Measurements from ENCODE around the gene S100B. TPM values are rescaled to one million over a fixed set of nuclear protein-coding genes. Genes with fewer than 3 reads are reported as not detected.

The S100B gene
- total RNA-seq, 4 donors from 2014 or later: 0.80 to 1.3 (median 0.82) TPM; not detected in 1

DNA sequence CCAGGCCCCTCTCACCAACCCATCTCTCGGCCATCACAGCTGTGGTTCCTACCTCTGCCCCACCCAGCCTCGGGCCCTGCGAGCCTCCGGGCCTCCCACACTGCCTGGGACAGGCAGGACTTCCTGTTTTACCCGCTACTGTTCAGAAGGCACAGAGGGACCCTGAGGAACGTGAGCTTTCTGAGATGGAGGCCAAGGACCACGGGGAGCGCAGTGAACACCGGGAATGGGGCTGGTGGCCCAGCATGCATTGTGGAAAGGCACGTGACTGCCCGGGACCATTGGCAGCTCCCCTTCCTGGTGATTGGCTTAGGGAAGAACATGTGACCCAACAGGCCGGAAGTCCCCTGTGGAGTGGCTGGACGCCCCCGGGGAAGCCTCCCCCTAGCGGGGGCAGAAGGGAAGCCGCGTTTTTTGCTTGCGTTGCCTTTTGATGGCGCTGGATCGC, 7.0 kb downstream of the S100B start:
- in situ Hi-C loops (cut with MboI; ENCODE audit: low sequenced_read_pairs in 4 of 4): no loop called here
- Histone ChIP-seq H3K9me3 (no peaks in the 10 kb centered on the region), H3K27me3 (peaks cover 0 to 5% (median 0%) of the 10 kb centered on the region in 3 donors), H3K27ac (no peak overlapping the region), H3K36me3 (no peaks in the 10 kb centered on the region), H3K4me1 (peaks cover 0 to 6% of the 10 kb centered on the region in 2 donors), H3K4me3 (no peak overlapping the region)
- no peak for DNase-seq
- TF ChIP-seq, protein P1, sequence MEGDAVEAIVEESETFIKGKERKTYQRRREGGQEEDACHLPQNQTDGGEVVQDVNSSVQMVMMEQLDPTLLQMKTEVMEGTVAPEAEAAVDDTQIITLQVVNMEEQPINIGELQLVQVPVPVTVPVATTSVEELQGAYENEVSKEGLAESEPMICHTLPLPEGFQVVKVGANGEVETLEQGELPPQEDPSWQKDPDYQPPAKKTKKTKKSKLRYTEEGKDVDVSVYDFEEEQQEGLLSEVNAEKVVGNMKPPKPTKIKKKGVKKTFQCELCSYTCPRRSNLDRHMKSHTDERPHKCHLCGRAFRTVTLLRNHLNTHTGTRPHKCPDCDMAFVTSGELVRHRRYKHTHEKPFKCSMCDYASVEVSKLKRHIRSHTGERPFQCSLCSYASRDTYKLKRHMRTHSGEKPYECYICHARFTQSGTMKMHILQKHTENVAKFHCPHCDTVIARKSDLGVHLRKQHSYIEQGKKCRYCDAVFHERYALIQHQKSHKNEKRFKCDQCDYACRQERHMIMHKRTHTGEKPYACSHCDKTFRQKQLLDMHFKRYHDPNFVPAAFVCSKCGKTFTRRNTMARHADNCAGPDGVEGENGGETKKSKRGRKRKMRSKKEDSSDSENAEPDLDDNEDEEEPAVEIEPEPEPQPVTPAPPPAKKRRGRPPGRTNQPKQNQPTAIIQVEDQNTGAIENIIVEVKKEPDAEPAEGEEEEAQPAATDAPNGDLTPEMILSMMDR (IDR thresholded peaks at IDR 0.05 in 4 of 5, conservative IDR thresholded peaks at IDR 0.05 in 1 of 5): no peak
- TF ChIP-seq POLR2A (IDR thresholded peaks at IDR 0.05): no peak
- no peak for ATAC-seq
- intact Hi-C loops (cut with DNase I; ENCODE audit: low total_unique reads): no loop called here

DNA sequence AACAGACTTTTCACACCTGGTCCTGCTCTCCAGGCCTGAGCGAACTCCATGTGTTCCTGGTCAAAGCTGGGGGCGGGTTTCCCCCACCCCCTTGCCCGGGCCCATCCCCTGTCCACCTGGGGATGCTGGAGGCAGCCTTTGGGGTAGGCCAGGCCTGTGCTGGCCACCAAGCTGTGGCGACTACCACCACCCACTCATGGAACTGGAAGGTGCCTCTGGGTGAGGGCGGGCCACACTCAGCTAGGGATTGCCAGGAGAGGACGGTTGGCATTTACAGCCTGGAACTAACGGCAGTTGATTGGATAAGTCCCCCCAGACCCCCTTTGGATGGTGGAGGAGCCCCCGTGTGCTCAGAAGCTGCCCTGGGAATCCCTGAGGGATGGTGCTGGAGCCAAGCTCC, 7.9 kb downstream of the S100B start:
- Histone ChIP-seq H3K4me3 (no peak overlapping the region), H3K9me3 (no peaks in the 10 kb centered on the region), H3K27me3 (peaks cover 0 to 5% (median 0%) of the 10 kb centered on the region in 3 donors), H3K36me3 (no peaks in the 10 kb centered on the region), H3K27ac (no peak overlapping the region), H3K4me1 (peaks cover 0 to 6% of the 10 kb centered on the region in 2 donors)
- intact Hi-C loops (cut with DNase I; ENCODE audit: low total_unique reads) (no loop called here), in situ Hi-C loops (cut with MboI; ENCODE audit: low sequenced_read_pairs in 4 of 4) (no loop called here)
- ATAC-seq: no peak
- no peak for DNase-seq
- TF ChIP-seq POLR2A (IDR thresholded peaks at IDR 0.05): no peak
- TF ChIP-seq, protein P1 (IDR thresholded peaks at IDR 0.05 in 4 of 5, conservative IDR thresholded peaks at IDR 0.05 in 1 of 5): no peak

DNA sequence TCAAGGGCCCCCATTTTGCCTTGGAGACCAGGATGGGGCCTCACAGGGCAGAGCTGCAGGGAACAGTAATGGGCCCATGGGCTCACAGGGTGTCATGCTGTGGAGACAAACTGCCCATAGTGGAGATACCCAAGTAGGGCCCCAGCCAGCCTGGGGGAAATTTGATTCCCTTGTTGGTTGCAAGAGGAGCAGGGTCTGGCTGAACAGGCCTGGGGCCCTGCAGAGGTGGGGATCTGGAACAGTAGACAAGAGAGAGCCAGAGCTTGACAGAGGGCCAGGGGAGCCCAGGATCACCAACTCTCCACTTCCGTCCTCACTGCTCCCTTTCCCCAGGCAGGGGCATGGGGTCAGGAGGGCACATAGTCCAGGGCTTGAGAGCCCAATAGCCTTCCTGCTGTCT, 8.7 kb downstream of the S100B start:
- peaks cover 0 to 5% (median 0%) of the 10 kb centered on the region in 3 donors for H3K27me3 ChIP-seq
- in situ Hi-C loops (cut with MboI; ENCODE audit: low sequenced_read_pairs in 4 of 4): no loop called here
- H3K36me3 ChIP-seq: no peaks in the 10 kb centered on the region
- ATAC-seq (no peak), DNase-seq (no peak)
- intact Hi-C loops (cut with DNase I; ENCODE audit: low total_unique reads): no loop called here
- TF ChIP-seq, protein P1 (IDR thresholded peaks at IDR 0.05 in 4 of 5, conservative IDR thresholded peaks at IDR 0.05 in 1 of 5): no peak
- TF ChIP-seq POLR2A (IDR thresholded peaks at IDR 0.05): no peak
- H3K4me3 ChIP-seq: no peak overlapping the region
- peaks cover 0 to 6% of the 10 kb centered on the region in 2 donors for H3K4me1 ChIP-seq
- peaks cover 0 to 3% (median 0%) of the 10 kb centered on the region in 3 donors for H3K9me3 ChIP-seq
- no peak overlapping the region for H3K27ac ChIP-seq

DNA sequence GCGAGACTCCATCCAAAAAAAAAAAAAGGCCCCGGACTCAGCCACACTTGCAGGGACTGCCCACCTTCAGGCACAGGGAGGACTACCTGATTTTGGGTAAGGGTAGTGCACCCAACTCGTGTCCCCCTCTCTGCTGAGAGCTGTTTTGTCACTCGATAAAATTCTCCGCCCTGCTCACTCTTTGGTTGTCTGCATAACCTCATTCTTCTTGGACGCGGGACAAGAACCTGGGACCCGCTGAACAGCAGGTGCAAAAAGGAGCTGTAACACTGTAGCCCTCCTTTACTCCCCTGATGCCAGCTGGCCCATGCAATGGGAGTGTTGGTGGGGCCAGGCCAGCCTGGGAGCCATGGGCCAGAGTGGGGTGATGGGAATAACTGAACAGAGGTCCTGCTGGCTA, 10.6 kb downstream of the S100B start:
- intact Hi-C loops (cut with DNase I; ENCODE audit: low total_unique reads): no loop called here

More for the DNA sequence above, 10.6 kb downstream of the S100B start:
- peaks cover 0 to 5% (median 0%) of the 10 kb centered on the region in 3 donors for H3K27me3 ChIP-seq
- no peak for DNase-seq
- in situ Hi-C loops (cut with MboI; ENCODE audit: low sequenced_read_pairs in 4 of 4): no loop called here
- no peak overlapping the region for H3K4me3 ChIP-seq
- H3K4me1 ChIP-seq: peaks cover 0 to 6% of the 10 kb centered on the region in 2 donors
- no peaks in the 10 kb centered on the region for H3K36me3 ChIP-seq
- H3K9me3 ChIP-seq: peaks cover 0 to 12% (median 0%) of the 10 kb centered on the region in 3 donors
- no peak overlapping the region for H3K27ac ChIP-seq
- no peak for TF ChIP-seq POLR2A (IDR thresholded peaks at IDR 0.05)
- TF ChIP-seq, protein P1 (IDR thresholded peaks at IDR 0.05 in 4 of 5, conservative IDR thresholded peaks at IDR 0.05 in 1 of 5): no peak
- no peak for ATAC-seq

Data from gastrocnemius medialis (tissue), 4 donors.